Stimulated activated CD4-positive, alpha-beta T cell treated with anti-CD3 and anti-CD28 coated beads, Interleukin-4, amount 100 ng/mL, for 24 hours (primary cell): ENCODE measurements around the gene RAB40B.

Source experiments
- DNase-seq: peaks from one replicate; pipeline ENCODE4 v3.0.0-alpha.2; 2020

RAB40B gene

DNA sequence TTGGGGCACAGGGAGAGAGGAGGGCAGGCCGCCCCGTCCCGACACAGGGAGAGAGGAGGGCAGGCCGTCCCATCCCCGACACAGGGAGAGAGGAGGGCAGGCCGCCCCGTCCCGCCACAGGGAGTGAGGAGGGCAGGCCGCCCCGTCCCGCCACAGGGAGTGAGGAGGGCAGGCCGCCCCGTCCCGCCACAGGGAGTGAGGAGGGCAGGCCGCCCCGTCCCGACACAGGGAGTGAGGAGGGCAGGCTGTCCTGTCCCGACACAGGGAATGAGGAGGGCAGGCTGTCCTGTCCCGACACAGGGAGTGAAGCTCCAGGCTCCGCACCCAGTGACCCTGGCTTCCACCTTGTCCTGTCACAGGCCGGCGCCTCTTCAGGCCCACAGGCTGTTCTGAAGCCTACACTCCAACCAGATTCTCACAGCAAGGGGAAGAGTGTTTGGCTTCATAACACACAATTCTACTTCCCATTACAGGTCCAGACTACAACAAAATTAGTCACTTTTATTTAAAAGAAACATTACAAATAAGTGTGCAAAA, 84.3 kb downstream of the RAB40B start:
- DNase-seq: no peak

- DNase-seq: no peak
Measured at GRCh38 chr17:82613283-82614094, 85.0 kb downstream of the RAB40B start.

DNA sequence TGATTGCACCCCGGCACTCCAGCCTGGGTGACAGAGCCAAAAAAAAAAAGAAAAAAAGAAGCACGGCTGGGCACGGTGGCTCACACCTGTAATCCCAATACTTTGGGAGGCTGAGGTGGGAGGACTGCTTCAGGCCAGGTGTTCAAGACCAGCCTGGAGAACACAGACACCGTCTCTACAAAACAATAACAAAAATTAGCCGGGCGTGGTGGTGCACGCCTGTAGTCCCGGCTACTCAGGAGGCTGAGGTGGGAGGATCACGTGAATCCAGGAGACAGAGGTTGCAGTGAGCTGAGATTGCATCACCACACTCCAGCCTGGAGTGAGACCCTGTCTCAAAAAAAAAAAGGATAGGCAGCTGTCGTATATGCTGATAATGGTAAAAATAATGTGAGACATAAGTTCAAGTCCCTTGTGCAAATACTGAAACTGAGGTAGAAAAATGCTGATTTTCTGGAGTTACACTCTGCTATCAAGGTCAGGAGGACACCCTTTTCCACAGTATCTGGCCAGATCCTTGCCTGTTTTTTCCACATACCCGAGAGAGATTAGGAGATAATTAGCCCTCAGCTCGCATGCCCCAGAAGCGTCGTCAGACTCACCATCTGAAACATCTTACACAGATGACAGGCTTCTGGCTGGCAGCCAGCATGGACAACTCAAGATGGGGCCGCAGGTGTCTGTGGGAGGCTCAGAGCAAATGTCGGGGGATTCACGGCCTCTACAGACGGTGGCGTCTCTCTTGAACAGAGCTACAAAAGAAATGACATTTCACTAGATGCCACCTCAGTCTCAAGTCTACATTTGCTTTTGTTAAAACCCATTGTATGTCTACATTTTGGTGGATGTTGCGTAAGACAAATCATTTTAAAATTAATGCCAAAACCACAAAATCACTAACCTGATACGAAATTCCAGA, 87.1 kb downstream of the RAB40B start:
- DNase-seq: no peak

GRCh38 chr17:82609655-82610054, 88.8 kb downstream of the RAB40B start:
- no peak for DNase-seq

- no peak for DNase-seq
Measured at GRCh38 chr17:82608816-82609215, 89.7 kb downstream of the RAB40B start.

GRCh38 chr17:82605939-82606600, 92.4 kb downstream of the RAB40B start:
- DNase-seq: no peak
